B cell (primary cell): ENCODE data around the gene AGAP1. TPM values are rescaled to one million over a fixed set of nuclear protein-coding genes. Genes with fewer than 3 reads are reported as not detected.

Source experiments
- ATAC-seq: fragments of 200-7000 bp; cut with Tn5 transposase; one replicate; pipeline ENCODE4 v1.10.0; 2021; ENCODE audit warnings: low read depth, mild to moderate bottlenecking, moderate number of reproducible peaks, moderate library complexity
- CTCF ChIA-PET: fragments of 350-600 bp; sonication (Branson Sonifier 250); formaldehyde crosslinking; loops from one replicate; lab custom pipeline; 2021; ENCODE audit warnings: antibody characterized with exemption, inconsistent platforms; lab: Charles Lee
- POLR2A ChIA-PET: fragments of 350-600 bp; sonication (Branson Sonifier 250); formaldehyde crosslinking; loops from one replicate; lab custom pipeline; 2021; ENCODE audit warnings: antibody characterized with exemption; lab: Charles Lee
- DNase-seq: peaks from one replicate; pipeline ENCODE4 v3.0.0; 2013
- H2AFZ ChIP-seq: 2 replicates; pipeline ENCODE4 v1.6.1; 2012; ENCODE audit warnings: mild to moderate bottlenecking, low read depth, low read length; ENCODE audit not compliant: insufficient read depth, poor library complexity, severe bottlenecking
- H3K27ac ChIP-seq, 2 donors: 1 replicate in 1 of 2; 2 replicates in 1 of 2; pipeline ENCODE4 v1.5.1; 2012 to 2013; ENCODE audit warnings: low read length in 2 of 2, mild to moderate bottlenecking in 2 of 2, moderate library complexity in 1 of 2
- H3K27me3 ChIP-seq, 4 experiments: fragments of 200-600 bp in 1 of 4; sonication (generic) in 1 of 4; replicated peaks in 1 of 4; 1 replicate in 2 of 4; 2 replicates in 2 of 4; pipeline versions ENCODE4 v1.6.1 to v1.7.0; 2013 to 2016; ENCODE audit warnings: low read length in 3 of 4, mild to moderate bottlenecking in 2 of 4, mixed read lengths in 1 of 4, moderate library complexity in 1 of 4; ENCODE audit not compliant: insufficient read depth in 4 of 4, control insufficient read depth in 3 of 4; ENCODE audit errors: control extremely low read depth in 1 of 4
- H3K36me3 ChIP-seq, 2 experiments: replicated peaks in 1 of 2; 1 replicate in 1 of 2; 2 replicates in 1 of 2; pipeline versions ENCODE4 v1.6.1 to v1.7.1; 2013; ENCODE audit warnings: low read length in 1 of 2; ENCODE audit not compliant: insufficient read depth in 2 of 2, control insufficient read depth in 1 of 2; ENCODE audit errors: control extremely low read depth in 1 of 2, extremely low read depth in 1 of 2
- H3K4me1 ChIP-seq, 2 donors: fragments of 200-600 bp in 1 of 2; sonication (generic) in 1 of 2; 1 replicate in 1 of 2; 2 replicates in 1 of 2; pipeline versions ENCODE4 v1.5.1 to v1.6.1; 2013 to 2017; ENCODE audit warnings: low read length in 2 of 2; ENCODE audit not compliant: control insufficient read depth in 2 of 2, insufficient read depth in 2 of 2
- H3K4me2 ChIP-seq: replicated peaks from 2 replicates; pipeline ENCODE3; 2012; ENCODE audit warnings: mild to moderate bottlenecking, low read depth, low read length; ENCODE audit not compliant: poor library complexity, severe bottlenecking
- H3K4me3 ChIP-seq, 5 experiments: fragments of 200-600 bp in 1 of 5; sonication (generic) in 1 of 5; 1 replicate in 3 of 5; 2 replicates in 2 of 5; pipeline versions ENCODE4 v1.5.1 to v1.7.0; 2011 to 2016; ENCODE audit warnings: low read length in 4 of 5, mild to moderate bottlenecking in 4 of 5, low read depth in 2 of 5, control low read depth in 1 of 5, moderate library complexity in 1 of 5; ENCODE audit not compliant: insufficient read depth in 1 of 5; ENCODE audit errors: control extremely low read depth in 1 of 5, extremely low read depth in 1 of 5
- H3K79me2 ChIP-seq: fragments of 200-600 bp; sonication (generic); one replicate; pipeline ENCODE4 v1.6.0; 2016; ENCODE audit warnings: low read length; ENCODE audit not compliant: control insufficient read depth, insufficient read depth
- H3K9ac ChIP-seq: fragments of 200-600 bp; sonication (generic); 2 replicates; pipeline ENCODE4 v1.6.1; 2017; ENCODE audit warnings: mild to moderate bottlenecking, low read length, moderate library complexity
- H3K9me3 ChIP-seq, 3 donors: one replicate each; pipeline versions ENCODE4 v1.6.1 to v1.7.1; 2013; ENCODE audit warnings: low read length in 2 of 3; ENCODE audit not compliant: control insufficient read depth in 2 of 3, insufficient read depth in 1 of 3; ENCODE audit errors: control extremely low read depth in 1 of 3
- H4K20me1 ChIP-seq: 2 replicates; pipeline ENCODE4 v1.6.0; 2012; ENCODE audit warnings: mild to moderate bottlenecking, low read length; ENCODE audit not compliant: insufficient read depth, control insufficient read depth, poor library complexity, severe bottlenecking
- H3K27ac Mint-ChIP-seq: one replicate; pipeline ENCODE4 v1.8.0; 2021; ENCODE audit warnings: mixed read lengths
- H3K27me3 Mint-ChIP-seq: one replicate; pipeline ENCODE4 v1.8.0; 2021; ENCODE audit warnings: mixed read lengths
- H3K4me1 Mint-ChIP-seq: one replicate; pipeline ENCODE4 v1.8.0; 2021; ENCODE audit warnings: mixed read lengths
- H3K4me3 Mint-ChIP-seq: one replicate; pipeline ENCODE4 v1.8.0; 2021; ENCODE audit warnings: mixed read lengths
- H3K9me3 Mint-ChIP-seq: one replicate; pipeline ENCODE4 v1.8.0; 2022; ENCODE audit warnings: mixed read lengths; ENCODE audit not compliant: insufficient read depth
- CTCF ChIP-seq: fragments of 200-600 bp; IDR thresholded peaks from one replicate; pipeline ENCODE4 v1.8.0; 2022; ENCODE audit warnings: antibody characterized with exemption, mild to moderate bottlenecking
- EZH2 ChIP-seq: IDR thresholded peaks from 2 replicates; pipeline ENCODE4 v1.6.1; 2012; ENCODE audit warnings: borderline replicate concordance, low read depth, mild to moderate bottlenecking, moderate library complexity, low read length; ENCODE audit not compliant: insufficient read depth, poor library complexity, severe bottlenecking
- WGBS: methylation state at CpG from one replicate; pipeline ENCODE4 v1.1.5; 2013; ENCODE audit warnings: missing lambda C conversion rate; ENCODE audit not compliant: insufficient coverage; 5-methylcytosine and 5-hydroxymethylcytosine counted together
- intact Hi-C: fragments of 100-400 bp; cut with micrococcal nuclease; formaldehyde crosslinking; loops from one replicate; pipeline ENCODE4 v1.10.0; 2022
- polyA plus RNA-seq: library from polyadenylated mRNA; depleted of rRNA; stranded (reverse); fragments of >200 nt; gene quantifications from 2 replicates; pipeline ENCODE4 v1.2.3, GENCODE V29; 2012
- total RNA-seq, 2 donors: library from RNA; stranded (reverse); fragments of 120-200 nt in 1 of 2; gene quantifications; 1 replicate in 1 of 2; 2 replicates in 1 of 2; pipeline versions ENCODE4 v1.2.3 to v1.2.4, GENCODE V29; 2013 to 2022

The AGAP1 gene
- total and polyA plus RNA-seq, 2 donors (not counting 1 experiment from before 2014, with no cell fraction given) = 0.01 TPM; not detected in 1

- H3K4me1 Mint-ChIP-seq = no peaks in the 10 kb centered on the region
- CTCF ChIA-PET = no interaction called here
- no peak overlapping the region for H3K4me3 ChIP-seq
Measured at GRCh38 chr2:235860111-235860510, 366.3 kb downstream of the AGAP1 start.

GRCh38 chr2:235860871-235861270 is 367.0 kb downstream of the AGAP1 start:
- TF ChIP-seq EZH2 (no peak), CTCF (no peak)
- H3K27me3 Mint-ChIP-seq = peaks cover 23% of the 10 kb centered on the region
- no CpG with 5 or more reads among the region's 3 CpGs for WGBS
- no peaks in the 10 kb centered on the region for H3K4me1 Mint-ChIP-seq
- intact Hi-C loops = no loop called here
- H3K9ac ChIP-seq = no peak overlapping the region
- no peak overlapping the region for H2AFZ ChIP-seq
- no peaks in the 10 kb centered on the region for H3K9me3 Mint-ChIP-seq
- ChIA-PET CTCF (no interaction called here), POLR2A (no interaction called here)
- no peaks in the 10 kb centered on the region for H3K27me3 ChIP-seq
- no peaks in the 10 kb centered on the region for H4K20me1 ChIP-seq
- peaks cover 0 to 2% (median 0%) of the 10 kb centered on the region in 3 donors for H3K9me3 ChIP-seq
- no peaks in the 10 kb centered on the region for H3K79me2 ChIP-seq
- H3K4me3 Mint-ChIP-seq = no peak overlapping the region
- H3K4me2 ChIP-seq = no peak overlapping the region
- no peak overlapping the region for H3K4me3 ChIP-seq
- no peaks in the 10 kb centered on the region for H3K36me3 ChIP-seq
- ATAC-seq = no peak
- H3K4me1 ChIP-seq = no peaks in the 10 kb centered on the region
- no peak for DNase-seq
- H3K27ac Mint-ChIP-seq = no peak overlapping the region
- H3K27ac ChIP-seq = no peak overlapping the region

More at GRCh38 chr2:235860111-235860510, 366.3 kb downstream of the AGAP1 start:
- no peaks in the 10 kb centered on the region for H3K36me3 ChIP-seq
- TF ChIP-seq CTCF (no peak), EZH2 (no peak)
- H3K79me2 ChIP-seq = no peaks in the 10 kb centered on the region
- no peaks in the 10 kb centered on the region for H3K9me3 ChIP-seq
- intact Hi-C loops = no loop called here
- H3K4me1 ChIP-seq = no peaks in the 10 kb centered on the region
- H3K9me3 Mint-ChIP-seq = no peaks in the 10 kb centered on the region
- H2AFZ ChIP-seq = no peak overlapping the region
- no peak overlapping the region for H3K9ac ChIP-seq
- DNase-seq = no peak
- H3K27ac ChIP-seq = no peak overlapping the region
- no CpG with 5 or more reads among the region's 5 CpGs for WGBS
- H3K4me3 Mint-ChIP-seq = no peak overlapping the region
- no peak overlapping the region for H3K4me2 ChIP-seq
- no peak for ATAC-seq
- POLR2A ChIA-PET = no interaction called here
- H3K27ac Mint-ChIP-seq = no peak overlapping the region
- peaks cover 22% of the 10 kb centered on the region for H3K27me3 Mint-ChIP-seq
- no peaks in the 10 kb centered on the region for H4K20me1 ChIP-seq
- no peaks in the 10 kb centered on the region for H3K27me3 ChIP-seq
